HEK293 (cell line): ENCODE data around the gene CSNK1G1.

Experiments
- CTCF ChIA-PET: fragments of 350-600 bp; formaldehyde crosslinking; extraction: SDS; loops from one replicate; lab custom pipeline; 2021; ENCODE audit warnings: antibody characterized with exemption; lab: Yijun Ruan, JAX
- POLR2A ChIA-PET: fragments of 300-600 bp; formaldehyde crosslinking; extraction: SDS; loops from one replicate; lab custom pipeline; 2020; ENCODE audit warnings: antibody characterized with exemption, inconsistent platforms; lab: Yijun Ruan, JAX
- H3K27ac ChIP-seq: fragments of 200-500 bp; sonication (Bioruptor generic); 2 replicates; pipeline ENCODE4 v1.5.1; 2014; ENCODE audit warnings: low read depth, low read length, control low read depth, inconsistent platforms; ENCODE audit errors: extremely low read depth
- H3K36me3 ChIP-seq, 2 experiments: fragments of 200-500 bp in 1 of 2; sonication (Bioruptor generic) in 1 of 2; 1 replicate in 1 of 2; 2 replicates in 1 of 2; pipeline ENCODE4 v1.5.1; 2014 to 2017; ENCODE audit warnings: inconsistent platforms in 2 of 2, low read length in 2 of 2; ENCODE audit not compliant: control insufficient read depth in 2 of 2, insufficient read depth in 1 of 2
- H3K4me1 ChIP-seq: fragments of 200-500 bp; sonication (Bioruptor generic); 2 replicates; pipeline ENCODE4 v1.5.1; 2014; ENCODE audit warnings: mild to moderate bottlenecking, low read length, inconsistent platforms; ENCODE audit not compliant: control insufficient read depth, insufficient read depth
- H3K4me3 ChIP-seq: 2 replicates; pipeline ENCODE4 v1.5.1; 2011; ENCODE audit warnings: low read depth, mild to moderate bottlenecking, control low read depth, low read length, moderate library complexity
- H3K9me3 ChIP-seq: fragments of 200-500 bp; sonication (Bioruptor generic); 2 replicates; pipeline ENCODE4 v1.5.1; 2014; ENCODE audit warnings: low read depth, low read length, inconsistent platforms; ENCODE audit not compliant: control insufficient read depth, insufficient read depth
- GLIS2 ChIP-seq: fragments of 450-650 bp; formaldehyde crosslinking; IDR thresholded peaks from 2 replicates; pipeline ENCODE4 v1.5.1; 2016; ENCODE audit warnings: missing biosample characterization, missing genetic modification characterization
- HOXA7 ChIP-seq: sonication (generic); formaldehyde crosslinking; IDR thresholded peaks from 2 replicates; pipeline ENCODE4 v1.8.1; 2022; ENCODE audit warnings: missing genetic modification reagents, borderline replicate concordance
- SCRT1 ChIP-seq: fragments of 450-650 bp; formaldehyde crosslinking; IDR thresholded peaks from 2 replicates; pipeline ENCODE4 v1.5.1; 2016; ENCODE audit warnings: missing biosample characterization, missing genetic modification characterization, borderline replicate concordance
- TCF7L2 ChIP-seq: IDR thresholded peaks from 2 replicates; pipeline ENCODE4 v1.6.1; 2011; ENCODE audit warnings: low read depth, mild to moderate bottlenecking, inconsistent platforms, low read length, moderate library complexity, borderline replicate concordance
- WT1 ChIP-seq: fragments of 450-650 bp; formaldehyde crosslinking; IDR thresholded peaks from 2 replicates; pipeline ENCODE4 v1.5.1; 2016; ENCODE audit warnings: missing biosample characterization, missing genetic modification characterization
- ZFP69B ChIP-seq: fragments of 450-650 bp; formaldehyde crosslinking; IDR thresholded peaks from 2 replicates; pipeline ENCODE4 v1.5.1; 2016; ENCODE audit warnings: missing biosample characterization, missing genetic modification characterization
- ZNF132 ChIP-seq: fragments of 450-650 bp; formaldehyde crosslinking; IDR thresholded peaks from 2 replicates; pipeline ENCODE4 v1.5.1; 2017; ENCODE audit warnings: missing biosample characterization, missing genetic modification characterization, borderline replicate concordance
- ZNF274 ChIP-seq, 2 experiments: fragments of 200-500 bp in 1 of 2; fragments of 450-650 bp in 1 of 2; sonication (Bioruptor generic) in 1 of 2; formaldehyde crosslinking in 1 of 2; IDR thresholded peaks; 2 replicates each; pipeline versions ENCODE4 v1.5.1 to v1.6.1; 2014 to 2016; ENCODE audit warnings: borderline replicate concordance in 1 of 2, inconsistent platforms in 1 of 2, low read length in 1 of 2, missing biosample characterization in 1 of 2, missing genetic modification characterization in 1 of 2
- ZNF324 ChIP-seq: fragments of 450-650 bp; formaldehyde crosslinking; IDR thresholded peaks from 2 replicates; pipeline ENCODE4 v1.5.1; 2016; ENCODE audit warnings: missing biosample characterization, missing genetic modification characterization
- ZNF416 ChIP-seq: fragments of 450-650 bp; formaldehyde crosslinking; IDR thresholded peaks from 2 replicates; pipeline ENCODE4 v1.5.1; 2016; ENCODE audit warnings: missing biosample characterization, missing genetic modification characterization
- ZNF544 ChIP-seq: fragments of 450-650 bp; formaldehyde crosslinking; IDR thresholded peaks from 2 replicates; pipeline ENCODE4 v1.5.0; 2017; ENCODE audit warnings: missing biosample characterization, missing genetic modification characterization
- ZNF624 ChIP-seq: fragments of 450-650 bp; formaldehyde crosslinking; IDR thresholded peaks from 2 replicates; pipeline ENCODE4 v1.5.1; 2017; ENCODE audit warnings: missing biosample characterization, missing genetic modification characterization
- ZNF629 ChIP-seq: fragments of 450-650 bp; formaldehyde crosslinking; IDR thresholded peaks from 2 replicates; pipeline ENCODE4 v1.5.1; 2017; ENCODE audit warnings: missing biosample characterization, missing genetic modification characterization
- ZNF837 ChIP-seq: fragments of 450-650 bp; formaldehyde crosslinking; IDR thresholded peaks from 2 replicates; pipeline ENCODE4 v1.5.1; 2016; ENCODE audit warnings: missing biosample characterization, missing genetic modification characterization
- TF ChIP-seq, protein P1 (sequence below): IDR thresholded peaks from 2 replicates; pipeline ENCODE4 v1.6.1; 2011; ENCODE audit warnings: mild to moderate bottlenecking, low read depth, low read length, borderline replicate concordance
- TF ChIP-seq, protein P2 (sequence below): fragments of 450-650 bp; formaldehyde crosslinking; IDR thresholded peaks from 2 replicates; pipeline ENCODE4 v1.5.1; 2016; ENCODE audit warnings: missing biosample characterization, missing genetic modification characterization
- TF ChIP-seq, protein P3 (sequence below): fragments of 450-650 bp; formaldehyde crosslinking; IDR thresholded peaks from 2 replicates; pipeline ENCODE4 v1.5.1; 2016; ENCODE audit warnings: missing biosample characterization, missing genetic modification characterization
- TF ChIP-seq, protein P4 (sequence below): fragments of 450-650 bp; formaldehyde crosslinking; IDR thresholded peaks from 2 replicates; pipeline ENCODE4 v1.5.1; 2017; ENCODE audit warnings: missing biosample characterization, missing genetic modification characterization
- TF ChIP-seq, protein P5 (sequence below): fragments of 450-650 bp; formaldehyde crosslinking; IDR thresholded peaks from 2 replicates; pipeline ENCODE4 v1.5.1; 2016; ENCODE audit warnings: missing biosample characterization, missing genetic modification characterization
- TF ChIP-seq, protein P6 (sequence below): fragments of 450-650 bp; IDR thresholded peaks from 2 replicates; pipeline ENCODE4 v1.5.1; 2018; ENCODE audit warnings: missing biosample characterization, missing genetic modification characterization
- TF ChIP-seq, protein P7 (sequence below): fragments of 450-650 bp; formaldehyde crosslinking; conservative IDR thresholded peaks from 2 replicates; pipeline ENCODE4 v1.5.1; 2016; ENCODE audit warnings: low read depth, missing biosample characterization, missing genetic modification characterization

CSNK1G1 gene

DNA sequence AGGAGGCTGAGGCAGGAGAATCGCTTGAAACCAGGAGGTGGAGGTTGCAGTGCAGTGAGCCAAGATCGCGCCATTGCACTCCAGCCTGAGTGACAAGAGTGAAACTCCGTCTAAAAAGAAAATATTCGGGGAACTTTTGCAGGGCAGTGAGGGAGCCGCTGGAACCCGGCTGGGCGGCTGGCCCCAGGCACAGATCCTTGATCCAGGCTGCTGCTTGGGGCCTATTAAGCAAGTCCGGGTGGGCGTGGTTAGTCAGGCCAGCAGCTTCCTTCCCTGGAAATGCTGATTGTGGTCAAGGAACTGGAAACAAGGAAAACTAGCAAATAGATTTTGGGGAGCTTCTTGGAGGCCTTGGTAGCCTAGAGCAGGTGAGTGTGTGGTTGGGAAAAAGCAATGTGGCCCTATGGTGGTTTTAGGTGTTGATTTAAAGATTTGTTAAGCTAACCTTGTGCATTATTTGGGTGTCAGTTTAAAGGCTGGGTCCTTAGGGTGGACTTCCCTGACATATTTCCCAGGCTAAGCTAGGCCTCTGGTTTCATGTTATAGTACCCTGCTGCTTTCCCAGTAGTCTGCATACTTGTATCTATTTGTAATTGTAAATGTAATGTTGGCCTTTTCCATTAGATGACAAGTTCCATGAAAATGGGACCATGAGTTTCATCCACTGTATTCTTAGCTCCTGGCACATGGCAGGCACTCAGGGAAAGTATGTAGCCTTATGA is 222.2 kb downstream of the CSNK1G1 start:
- H3K4me1 ChIP-seq = no peaks in the 10 kb centered on the region
- ChIA-PET CTCF (interaction anchor here (0.6 to 1.6 kb wide), 2 partner anchors 9 to 15 kb away, joined by 3 to 7 read pairs; no protein-coding TSS in a partner anchor), POLR2A (interaction anchor here (0.6 kb wide), 1 partner anchor 288 kb away, joined by 3 read pairs; no protein-coding TSS in a partner anchor)
- TF ChIP-seq ZNF629 (tag by site-specific recombination) (no peak), ZNF274 (IDR thresholded peaks at IDR 0.05; ENCODE audit: low read length) (no peak), ZNF274 (tag by site-specific recombination; IDR thresholded peaks at IDR 0.05; ENCODE audit: borderline replicate concordance) (no peak), TCF7L2 (no peak), WT1 (tag by site-specific recombination) (no peak), ZNF132 (no peak), ZNF416 (no peak), ZNF837 (tag by site-specific recombination) (no peak)
- TF ChIP-seq, protein P1, sequence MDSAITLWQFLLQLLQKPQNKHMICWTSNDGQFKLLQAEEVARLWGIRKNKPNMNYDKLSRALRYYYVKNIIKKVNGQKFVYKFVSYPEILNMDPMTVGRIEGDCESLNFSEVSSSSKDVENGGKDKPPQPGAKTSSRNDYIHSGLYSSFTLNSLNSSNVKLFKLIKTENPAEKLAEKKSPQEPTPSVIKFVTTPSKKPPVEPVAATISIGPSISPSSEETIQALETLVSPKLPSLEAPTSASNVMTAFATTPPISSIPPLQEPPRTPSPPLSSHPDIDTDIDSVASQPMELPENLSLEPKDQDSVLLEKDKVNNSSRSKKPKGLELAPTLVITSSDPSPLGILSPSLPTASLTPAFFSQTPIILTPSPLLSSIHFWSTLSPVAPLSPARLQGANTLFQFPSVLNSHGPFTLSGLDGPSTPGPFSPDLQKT = no peak
- TF ChIP-seq, protein P2, sequence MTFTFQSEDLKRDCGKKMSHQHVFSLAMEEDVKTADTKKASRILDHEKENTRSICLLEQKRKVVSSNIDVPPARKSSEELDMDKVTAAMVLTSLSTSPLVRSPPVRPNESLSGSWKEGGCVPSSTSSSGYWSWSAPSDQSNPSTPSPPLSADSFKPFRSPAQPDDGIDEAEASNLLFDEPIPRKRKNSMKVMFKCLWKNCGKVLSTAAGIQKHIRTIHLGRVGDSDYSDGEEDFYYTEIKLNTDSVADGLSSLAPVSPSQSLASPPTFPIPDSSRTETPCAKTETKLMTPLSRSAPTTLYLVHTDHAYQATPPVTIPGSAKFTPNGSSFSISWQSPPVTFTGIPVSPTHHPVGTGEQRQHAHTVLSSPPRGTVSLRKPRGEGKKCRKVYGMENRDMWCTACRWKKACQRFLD (tag by site-specific recombination) = no peak
- TF ChIP-seq, protein P3, sequence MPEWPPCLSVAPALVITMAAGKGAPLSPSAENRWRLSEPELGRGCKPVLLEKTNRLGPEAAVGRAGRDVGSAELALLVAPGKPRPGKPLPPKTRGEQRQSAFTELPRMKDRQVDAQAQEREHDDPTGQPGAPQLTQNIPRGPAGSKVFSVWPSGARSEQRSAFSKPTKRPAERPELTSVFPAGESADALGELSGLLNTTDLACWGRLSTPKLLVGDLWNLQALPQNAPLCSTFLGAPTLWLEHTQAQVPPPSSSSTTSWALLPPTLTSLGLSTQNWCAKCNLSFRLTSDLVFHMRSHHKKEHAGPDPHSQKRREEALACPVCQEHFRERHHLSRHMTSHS (tag by site-specific recombination) = no peak
- TF ChIP-seq, protein P4, sequence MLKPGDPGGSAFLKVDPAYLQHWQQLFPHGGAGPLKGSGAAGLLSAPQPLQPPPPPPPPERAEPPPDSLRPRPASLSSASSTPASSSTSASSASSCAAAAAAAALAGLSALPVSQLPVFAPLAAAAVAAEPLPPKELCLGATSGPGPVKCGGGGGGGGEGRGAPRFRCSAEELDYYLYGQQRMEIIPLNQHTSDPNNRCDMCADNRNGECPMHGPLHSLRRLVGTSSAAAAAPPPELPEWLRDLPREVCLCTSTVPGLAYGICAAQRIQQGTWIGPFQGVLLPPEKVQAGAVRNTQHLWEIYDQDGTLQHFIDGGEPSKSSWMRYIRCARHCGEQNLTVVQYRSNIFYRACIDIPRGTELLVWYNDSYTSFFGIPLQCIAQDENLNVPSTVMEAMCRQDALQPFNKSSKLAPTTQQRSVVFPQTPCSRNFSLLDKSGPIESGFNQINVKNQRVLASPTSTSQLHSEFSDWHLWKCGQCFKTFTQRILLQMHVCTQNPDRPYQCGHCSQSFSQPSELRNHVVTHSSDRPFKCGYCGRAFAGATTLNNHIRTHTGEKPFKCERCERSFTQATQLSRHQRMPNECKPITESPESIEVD (tag by site-specific recombination) = no peak
- H3K9me3 ChIP-seq = no peaks in the 10 kb centered on the region
- H3K4me3 ChIP-seq = no peak overlapping the region
- H3K27ac ChIP-seq = no peak overlapping the region
- peaks cover 0 to 89% of the 10 kb centered on the region in 2 experiments for H3K36me3 ChIP-seq

DNA sequence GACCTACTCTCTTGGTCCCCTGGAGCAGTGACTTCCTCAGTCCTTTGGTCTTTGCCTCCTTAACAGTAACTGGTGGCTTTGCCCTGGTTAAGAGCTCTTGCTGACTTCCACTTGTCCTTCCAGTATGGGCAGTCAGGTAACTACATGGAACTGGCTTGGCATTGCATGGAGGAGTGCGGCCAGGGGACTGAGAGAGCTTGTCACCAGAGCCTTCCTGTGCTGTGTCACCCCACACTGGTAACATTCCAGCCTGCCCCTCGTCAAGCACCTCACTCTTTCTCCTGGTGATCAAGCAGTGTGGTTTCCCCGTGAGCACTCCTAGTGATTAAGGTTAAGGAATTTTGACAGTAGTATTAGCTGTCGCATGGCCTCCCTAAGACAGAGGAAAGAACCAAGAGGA is 223.8 kb downstream of the CSNK1G1 start:
- Histone ChIP-seq H3K4me1 (no peaks in the 10 kb centered on the region), H3K27ac (no peak overlapping the region), H3K9me3 (no peaks in the 10 kb centered on the region), H3K4me3 (no peak overlapping the region), H3K36me3 (peaks cover 3 to 90% of the 10 kb centered on the region in 2 experiments)
- CTCF ChIA-PET = no interaction called here
- POLR2A ChIA-PET = interaction anchor here (1.1 kb wide), 1 partner anchor 17 kb away, joined by 4 read pairs; no protein-coding TSS in a partner anchor
- TF ChIP-seq ZNF324 (tag by site-specific recombination) = no peak
- TF ChIP-seq ZNF544 (tag by site-specific recombination) = no peak
- TF ChIP-seq ZFP69B (tag by site-specific recombination) = no peak
- TF ChIP-seq, protein P5, sequence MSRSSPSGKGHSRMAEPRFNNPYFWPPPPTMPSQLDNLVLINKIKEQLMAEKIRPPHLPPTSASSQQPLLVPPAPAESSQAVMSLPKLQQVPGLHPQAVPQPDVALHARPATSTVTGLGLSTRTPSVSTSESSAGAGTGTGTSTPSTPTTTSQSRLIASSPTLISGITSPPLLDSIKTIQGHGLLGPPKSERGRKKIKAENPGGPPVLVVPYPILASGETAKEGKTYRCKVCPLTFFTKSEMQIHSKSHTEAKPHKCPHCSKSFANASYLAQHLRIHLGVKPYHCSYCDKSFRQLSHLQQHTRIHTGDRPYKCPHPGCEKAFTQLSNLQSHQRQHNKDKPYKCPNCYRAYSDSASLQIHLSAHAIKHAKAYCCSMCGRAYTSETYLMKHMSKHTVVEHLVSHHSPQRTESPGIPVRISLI (tag by site-specific recombination) = no peak
- TF ChIP-seq HOXA7 = no peak
- TF ChIP-seq, protein P6, sequence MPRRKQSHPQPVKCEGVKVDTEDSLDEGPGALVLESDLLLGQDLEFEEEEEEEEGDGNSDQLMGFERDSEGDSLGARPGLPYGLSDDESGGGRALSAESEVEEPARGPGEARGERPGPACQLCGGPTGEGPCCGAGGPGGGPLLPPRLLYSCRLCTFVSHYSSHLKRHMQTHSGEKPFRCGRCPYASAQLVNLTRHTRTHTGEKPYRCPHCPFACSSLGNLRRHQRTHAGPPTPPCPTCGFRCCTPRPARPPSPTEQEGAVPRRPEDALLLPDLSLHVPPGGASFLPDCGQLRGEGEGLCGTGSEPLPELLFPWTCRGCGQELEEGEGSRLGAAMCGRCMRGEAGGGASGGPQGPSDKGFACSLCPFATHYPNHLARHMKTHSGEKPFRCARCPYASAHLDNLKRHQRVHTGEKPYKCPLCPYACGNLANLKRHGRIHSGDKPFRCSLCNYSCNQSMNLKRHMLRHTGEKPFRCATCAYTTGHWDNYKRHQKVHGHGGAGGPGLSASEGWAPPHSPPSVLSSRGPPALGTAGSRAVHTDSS (tag by site-specific recombination) = no peak
- TF ChIP-seq SCRT1 = no peak
- no peak for TF ChIP-seq ZNF624 (tag by site-specific recombination)
- TF ChIP-seq, protein P7, sequence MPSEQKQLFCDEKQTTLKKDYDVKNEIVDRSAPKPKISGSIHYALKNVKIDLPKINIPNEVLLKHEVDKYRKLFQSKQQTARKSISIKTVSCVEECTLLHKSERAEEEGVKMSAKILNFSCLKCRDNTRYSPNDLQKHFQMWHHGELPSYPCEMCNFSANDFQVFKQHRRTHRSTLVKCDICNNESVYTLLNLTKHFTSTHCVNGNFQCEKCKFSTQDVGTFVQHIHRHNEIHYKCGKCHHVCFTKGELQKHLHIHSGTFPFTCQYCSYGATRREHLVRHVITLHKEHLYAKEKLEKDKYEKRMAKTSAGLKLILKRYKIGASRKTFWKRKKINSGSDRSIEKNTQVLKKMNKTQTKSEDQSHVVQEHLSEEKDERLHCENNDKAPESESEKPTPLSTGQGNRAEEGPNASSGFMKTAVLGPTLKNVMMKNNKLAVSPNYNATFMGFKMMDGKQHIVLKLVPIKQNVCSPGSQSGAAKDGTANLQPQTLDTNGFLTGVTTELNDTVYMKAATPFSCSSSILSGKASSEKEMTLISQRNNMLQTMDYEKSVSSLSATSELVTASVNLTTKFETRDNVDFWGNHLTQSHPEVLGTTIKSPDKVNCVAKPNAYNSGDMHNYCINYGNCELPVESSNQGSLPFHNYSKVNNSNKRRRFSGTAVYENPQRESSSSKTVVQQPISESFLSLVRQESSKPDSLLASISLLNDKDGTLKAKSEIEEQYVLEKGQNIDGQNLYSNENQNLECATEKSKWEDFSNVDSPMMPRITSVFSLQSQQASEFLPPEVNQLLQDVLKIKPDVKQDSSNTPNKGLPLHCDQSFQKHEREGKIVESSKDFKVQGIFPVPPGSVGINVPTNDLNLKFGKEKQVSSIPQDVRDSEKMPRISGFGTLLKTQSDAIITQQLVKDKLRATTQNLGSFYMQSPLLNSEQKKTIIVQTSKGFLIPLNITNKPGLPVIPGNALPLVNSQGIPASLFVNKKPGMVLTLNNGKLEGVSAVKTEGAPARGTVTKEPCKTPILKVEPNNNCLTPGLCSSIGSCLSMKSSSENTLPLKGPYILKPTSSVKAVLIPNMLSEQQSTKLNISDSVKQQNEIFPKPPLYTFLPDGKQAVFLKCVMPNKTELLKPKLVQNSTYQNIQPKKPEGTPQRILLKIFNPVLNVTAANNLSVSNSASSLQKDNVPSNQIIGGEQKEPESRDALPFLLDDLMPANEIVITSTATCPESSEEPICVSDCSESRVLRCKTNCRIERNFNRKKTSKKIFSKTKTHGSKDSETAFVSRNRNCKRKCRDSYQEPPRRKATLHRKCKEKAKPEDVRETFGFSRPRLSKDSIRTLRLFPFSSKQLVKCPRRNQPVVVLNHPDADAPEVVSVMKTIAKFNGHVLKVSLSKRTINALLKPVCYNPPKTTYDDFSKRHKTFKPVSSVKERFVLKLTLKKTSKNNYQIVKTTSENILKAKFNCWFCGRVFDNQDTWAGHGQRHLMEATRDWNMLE (tag by site-specific recombination) = no peak
- TF ChIP-seq GLIS2 (tag by site-specific recombination) = no peak
